ENCODE results near the gene HCN1. TPM values are rescaled to one million over a fixed set of nuclear protein-coding genes. Genes with fewer than 3 reads are reported as not detected.

The HCN1 gene
- total RNA-seq, 4 donors from 2014 or later = 0.22 TPM; not detected in 3

DNA sequence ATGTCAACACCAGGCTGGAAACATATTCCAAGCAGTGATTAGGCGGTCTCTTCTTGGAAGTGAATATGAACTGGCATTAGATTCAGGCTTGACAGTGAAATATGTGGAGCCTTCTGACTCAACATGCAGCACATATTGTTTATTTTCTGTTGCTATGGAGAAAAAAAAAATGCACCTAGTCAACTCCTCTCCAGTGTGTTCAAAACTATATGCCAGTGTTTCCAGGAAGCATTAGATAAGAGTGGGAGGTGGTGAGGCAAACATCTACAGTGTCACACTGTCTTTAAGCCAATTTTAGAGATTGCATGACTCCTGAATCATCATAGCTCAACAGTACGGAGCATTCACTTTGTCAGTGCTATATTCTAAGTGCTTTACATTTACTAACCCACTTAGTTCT is 117.9 kb downstream of the HCN1 start:
- TF ChIP-seq, protein P1, sequence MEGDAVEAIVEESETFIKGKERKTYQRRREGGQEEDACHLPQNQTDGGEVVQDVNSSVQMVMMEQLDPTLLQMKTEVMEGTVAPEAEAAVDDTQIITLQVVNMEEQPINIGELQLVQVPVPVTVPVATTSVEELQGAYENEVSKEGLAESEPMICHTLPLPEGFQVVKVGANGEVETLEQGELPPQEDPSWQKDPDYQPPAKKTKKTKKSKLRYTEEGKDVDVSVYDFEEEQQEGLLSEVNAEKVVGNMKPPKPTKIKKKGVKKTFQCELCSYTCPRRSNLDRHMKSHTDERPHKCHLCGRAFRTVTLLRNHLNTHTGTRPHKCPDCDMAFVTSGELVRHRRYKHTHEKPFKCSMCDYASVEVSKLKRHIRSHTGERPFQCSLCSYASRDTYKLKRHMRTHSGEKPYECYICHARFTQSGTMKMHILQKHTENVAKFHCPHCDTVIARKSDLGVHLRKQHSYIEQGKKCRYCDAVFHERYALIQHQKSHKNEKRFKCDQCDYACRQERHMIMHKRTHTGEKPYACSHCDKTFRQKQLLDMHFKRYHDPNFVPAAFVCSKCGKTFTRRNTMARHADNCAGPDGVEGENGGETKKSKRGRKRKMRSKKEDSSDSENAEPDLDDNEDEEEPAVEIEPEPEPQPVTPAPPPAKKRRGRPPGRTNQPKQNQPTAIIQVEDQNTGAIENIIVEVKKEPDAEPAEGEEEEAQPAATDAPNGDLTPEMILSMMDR (IDR thresholded peaks at IDR 0.05; ENCODE audit: low read depth) = no peak

DNA sequence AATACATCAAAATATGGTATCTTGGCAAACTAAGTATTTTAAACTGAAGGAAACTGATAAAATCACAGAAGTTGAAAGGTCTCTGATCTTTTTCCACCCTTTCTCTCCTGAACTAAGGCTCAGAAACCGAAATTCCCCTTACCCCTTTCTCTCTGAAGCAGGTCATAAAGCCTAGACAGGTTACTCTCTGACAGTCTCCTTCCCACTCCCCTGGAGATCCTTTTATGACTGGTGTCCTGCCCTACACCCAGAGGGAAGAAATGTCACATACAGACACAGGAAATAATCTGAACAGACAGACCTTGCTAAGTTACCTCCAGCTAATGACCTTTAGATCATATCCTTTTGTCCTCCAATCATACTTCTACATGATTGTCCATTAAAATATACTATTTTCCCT is 127.4 kb downstream of the HCN1 start:
- TF ChIP-seq, protein P1 (IDR thresholded peaks at IDR 0.05; ENCODE audit: low read depth) = no peak

DNA sequence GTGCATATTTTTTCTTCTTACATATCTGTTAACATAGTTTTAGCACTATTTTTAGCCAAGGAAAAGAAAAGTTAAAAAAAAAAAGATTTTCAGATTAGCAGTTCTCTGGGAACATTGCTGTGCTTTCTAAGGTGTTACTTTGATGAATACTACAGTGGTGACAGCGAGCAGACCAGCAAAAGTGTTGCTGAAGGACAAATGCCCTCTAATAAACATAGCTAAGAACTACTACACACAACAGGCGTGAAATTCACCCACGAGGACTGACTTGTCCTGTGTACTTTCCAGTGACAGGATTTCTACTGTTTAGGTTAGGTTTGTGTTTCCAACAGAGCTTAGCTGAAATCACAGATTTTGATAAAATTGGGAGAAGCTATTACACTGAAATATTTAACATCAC is 153.8 kb downstream of the HCN1 start:
- TF ChIP-seq, protein P1 (IDR thresholded peaks at IDR 0.05; ENCODE audit: low read depth) = no peak

DNA sequence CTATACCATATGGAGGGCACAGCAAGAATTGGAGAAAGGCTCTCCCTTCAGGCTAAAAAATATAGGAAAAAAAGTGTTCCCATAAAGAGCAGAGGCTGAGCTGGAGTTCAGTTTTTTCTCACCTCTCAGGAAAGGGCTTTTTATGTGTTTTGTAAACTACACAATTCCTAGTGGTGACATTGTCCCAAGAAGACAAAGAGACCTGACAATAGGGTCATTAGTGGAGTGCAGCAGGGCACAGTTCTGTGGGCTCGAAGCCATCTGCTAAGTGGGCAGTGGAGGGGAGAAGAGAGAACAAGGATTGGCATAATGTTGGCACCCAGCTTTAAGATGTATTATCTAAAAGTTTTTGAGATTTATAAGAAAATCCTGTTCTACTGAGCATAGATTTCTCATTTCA is 162.5 kb downstream of the HCN1 start:
- TF ChIP-seq, protein P1 (IDR thresholded peaks at IDR 0.05; ENCODE audit: low read depth) = no peak

DNA sequence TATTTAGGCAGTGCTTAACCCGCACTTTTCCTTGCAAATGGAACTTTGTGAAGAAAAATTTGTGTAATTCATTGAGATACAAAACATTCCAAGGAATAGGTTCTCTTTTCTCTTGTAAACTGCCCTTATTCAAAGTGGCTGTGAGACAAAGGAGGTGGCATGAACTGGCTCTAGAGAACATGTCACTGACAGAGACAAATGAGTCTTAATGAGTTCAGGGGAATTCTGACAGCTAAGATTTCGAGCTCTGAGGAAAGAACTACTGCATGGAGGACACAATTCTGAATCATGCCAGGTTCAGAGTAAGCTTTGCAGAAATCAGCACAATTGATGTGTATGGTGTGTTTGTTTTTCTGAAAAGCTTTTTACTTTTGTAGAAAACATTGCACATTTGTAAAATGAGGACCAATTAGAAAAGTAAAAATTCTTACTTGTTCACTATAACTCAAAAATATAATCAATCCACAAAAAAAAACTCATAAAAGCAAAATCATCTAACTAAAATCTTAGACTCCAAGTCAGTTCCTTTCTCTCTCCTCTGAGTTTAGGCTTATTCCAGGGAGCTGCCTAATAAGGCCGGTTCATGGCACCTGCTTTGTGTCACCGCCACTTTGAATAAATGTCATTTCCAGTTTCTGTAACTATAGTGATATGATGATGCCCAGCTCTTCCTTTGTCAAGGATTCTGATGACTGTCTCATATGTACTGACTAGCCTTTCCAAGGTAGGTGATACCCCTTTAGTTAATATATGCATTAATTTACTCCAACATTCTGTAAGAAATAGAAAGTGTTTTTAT is 163.2 kb downstream of the HCN1 start:
- TF ChIP-seq, protein P1 (IDR thresholded peaks at IDR 0.05; ENCODE audit: low read depth) = no peak

DNA sequence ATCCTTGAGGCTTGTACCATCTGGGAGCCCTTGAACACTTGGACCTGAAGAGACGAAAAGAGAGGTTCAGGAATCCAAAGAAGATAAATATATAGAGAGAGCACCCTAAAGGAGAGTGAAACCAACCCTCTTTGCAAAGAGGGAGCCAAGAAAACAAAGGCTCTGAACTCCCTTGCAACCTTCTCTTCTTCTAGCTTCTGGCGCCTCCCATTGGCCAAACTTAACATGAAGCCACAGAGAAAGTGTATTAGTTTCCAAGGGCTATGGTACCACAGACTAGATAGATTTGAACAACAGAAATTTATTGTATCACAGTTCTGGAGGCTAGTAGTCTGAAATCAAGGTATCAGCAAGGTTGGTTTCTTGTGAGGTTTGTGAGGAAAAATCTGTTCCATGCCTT is 175.1 kb downstream of the HCN1 start:
- TF ChIP-seq, protein P1 (IDR thresholded peaks at IDR 0.05; ENCODE audit: low read depth) = no peak

DNA sequence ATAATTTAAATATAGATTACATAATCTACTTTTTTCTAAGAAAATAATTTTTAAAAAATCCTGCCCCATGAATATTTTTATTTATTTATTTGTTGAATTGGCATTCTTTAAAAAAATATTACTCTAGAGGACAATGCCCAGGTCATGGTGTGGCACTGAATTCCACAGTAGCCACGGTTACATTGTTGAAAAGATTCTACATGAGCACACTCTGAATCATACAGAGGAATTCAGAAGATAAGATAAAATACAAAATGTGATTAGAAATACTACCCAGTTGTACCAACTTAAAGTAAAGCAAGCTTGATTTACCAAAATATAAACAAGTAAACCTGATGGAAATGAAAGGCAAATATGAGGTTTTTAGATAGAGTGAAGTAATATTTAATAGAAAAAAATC is 183.7 kb downstream of the HCN1 start:
- TF ChIP-seq, protein P1 (IDR thresholded peaks at IDR 0.05; ENCODE audit: low read depth) = no peak

Measured in subcutaneous adipose tissue (tissue), 4 donors.